Measurements from ENCODE around the gene KCTD12. TPM values are rescaled to one million over a fixed set of nuclear protein-coding genes. Genes with fewer than 3 reads are reported as not detected.

KCTD12 gene
- total RNA-seq, 1 experiment from 2014 or later: 1.9 TPM

DNA sequence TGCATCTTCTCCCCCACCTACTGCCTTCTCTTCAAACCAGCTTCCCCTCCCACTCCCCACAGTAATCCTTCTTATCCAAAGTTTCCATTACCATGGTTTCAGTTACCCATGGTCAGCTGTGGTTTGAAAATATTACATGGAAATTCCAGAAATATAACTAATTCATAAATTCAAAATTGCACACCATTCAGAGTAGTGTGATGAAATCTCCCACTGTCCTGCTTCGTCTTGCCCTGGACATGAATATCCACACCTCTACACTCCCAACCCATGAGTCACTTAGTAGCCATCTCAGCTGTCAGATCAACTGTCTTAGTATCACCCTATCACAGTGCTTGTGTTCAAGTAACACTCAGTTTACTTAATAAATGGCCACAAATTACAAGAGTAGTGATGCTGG lies 3.8 kb upstream of the KCTD12 start:
- ChIA-PET RAD21 (ENCODE audit: low non-redundant PET in 1 of 2, low total read pairs in 2 of 2, uncharacterized antibody in 2 of 2, unreplicated experiment in 2 of 2) (no interaction called here), POLR2A (no interaction called here), CTCF (interaction anchor here (1.0 kb wide), 1 partner anchor 14 kb away, joined by 3 read pairs; no protein-coding TSS in a partner anchor)
- Histone ChIP-seq H3K9ac (ENCODE audit: low read length) (no peak overlapping the region), H3K9me3 (ENCODE audit: control insufficient read depth in 1 of 2, insufficient read depth in 1 of 2, low read depth in 1 of 2, low read length in 2 of 2) (no peaks in the 10 kb centered on the region), H4K20me1 (ENCODE audit: insufficient read depth) (no peaks in the 10 kb centered on the region), H3K27ac (ENCODE audit: low read depth, low read length) (no peak overlapping the region), H3K4me1 (ENCODE audit: control insufficient read depth in 1 of 2, insufficient read depth in 2 of 2, low read length in 2 of 2) (peaks cover 0 to 18% of the 10 kb centered on the region in 2 experiments; a peak in 1 of 4 replicates), H2AFZ (ENCODE audit: low read depth, low read length, poor library complexity, severe bottlenecking) (no peak overlapping the region), H3K9me2 (ENCODE audit: insufficient read depth) (no peaks in the 10 kb centered on the region), H3K4me3 (replicated peaks in 1 of 2; ENCODE audit: low read depth in 1 of 2, low read length in 2 of 2) (no peak overlapping the region), H3K4me2 (ENCODE audit: low read length) (no peak overlapping the region), H3K79me2 (ENCODE audit: insufficient read depth, low read length) (no peaks in the 10 kb centered on the region), H3K27me3 (ENCODE audit: insufficient read depth, low read length) (peaks cover 1% of the 10 kb centered on the region; the same call in 1 of the 2 replicates), H3K36me3 (ENCODE audit: control insufficient read depth in 1 of 2, insufficient read depth in 2 of 2, low read length in 2 of 2) (no peaks in the 10 kb centered on the region)
- BruUV-seq (replicated peaks): no TSS peak
- DNase-seq (ENCODE audit: low read depth, low spot score) (no peak), ATAC-seq (no peak)
- TF ChIP-seq YY1 (IDR thresholded peaks at IDR 0.05; ENCODE audit: extremely low read depth, insufficient replicate concordance, low read depth, low read length) (no peak), EZH2 (IDR thresholded peaks at IDR 0.05) (no peak), ZNF274 (IDR thresholded peaks at IDR 0.05; ENCODE audit: low read depth, low read length) (no peak), ATF3 (IDR thresholded peaks at IDR 0.05) (no peak), POLR2A (IDR thresholded peaks at IDR 0.05; ENCODE audit: borderline replicate concordance, extremely low read depth, insufficient read depth, insufficient read length) (no peak), CEBPB (IDR thresholded peaks at IDR 0.05; ENCODE audit: low read depth) (no peak), ELF1 (IDR thresholded peaks at IDR 0.05; ENCODE audit: borderline replicate concordance, low read depth) (no peak), SP1 (IDR thresholded peaks at IDR 0.05; ENCODE audit: low read depth) (no peak), FOSL1 (IDR thresholded peaks at IDR 0.05; ENCODE audit: low read depth) (no peak), SRF (IDR thresholded peaks at IDR 0.05; ENCODE audit: low read depth) (no peak), POLR2AphosphoS5 (IDR thresholded peaks at IDR 0.05; ENCODE audit: low read depth, low read length) (no peak), EGR1 (IDR thresholded peaks at IDR 0.05; ENCODE audit: low read depth) (no peak), ZFX (IDR thresholded peaks at IDR 0.05) (no peak), EZH2phosphoT487 (IDR thresholded peaks at IDR 0.05; ENCODE audit: borderline replicate concordance) (no peak), REST (IDR thresholded peaks at IDR 0.05; ENCODE audit: low read depth) (no peak)
- TF ChIP-seq, protein P1, sequence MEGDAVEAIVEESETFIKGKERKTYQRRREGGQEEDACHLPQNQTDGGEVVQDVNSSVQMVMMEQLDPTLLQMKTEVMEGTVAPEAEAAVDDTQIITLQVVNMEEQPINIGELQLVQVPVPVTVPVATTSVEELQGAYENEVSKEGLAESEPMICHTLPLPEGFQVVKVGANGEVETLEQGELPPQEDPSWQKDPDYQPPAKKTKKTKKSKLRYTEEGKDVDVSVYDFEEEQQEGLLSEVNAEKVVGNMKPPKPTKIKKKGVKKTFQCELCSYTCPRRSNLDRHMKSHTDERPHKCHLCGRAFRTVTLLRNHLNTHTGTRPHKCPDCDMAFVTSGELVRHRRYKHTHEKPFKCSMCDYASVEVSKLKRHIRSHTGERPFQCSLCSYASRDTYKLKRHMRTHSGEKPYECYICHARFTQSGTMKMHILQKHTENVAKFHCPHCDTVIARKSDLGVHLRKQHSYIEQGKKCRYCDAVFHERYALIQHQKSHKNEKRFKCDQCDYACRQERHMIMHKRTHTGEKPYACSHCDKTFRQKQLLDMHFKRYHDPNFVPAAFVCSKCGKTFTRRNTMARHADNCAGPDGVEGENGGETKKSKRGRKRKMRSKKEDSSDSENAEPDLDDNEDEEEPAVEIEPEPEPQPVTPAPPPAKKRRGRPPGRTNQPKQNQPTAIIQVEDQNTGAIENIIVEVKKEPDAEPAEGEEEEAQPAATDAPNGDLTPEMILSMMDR (IDR thresholded peaks at IDR 0.05 in 2 of 3, conservative IDR thresholded peaks at IDR 0.05 in 1 of 3; ENCODE audit: borderline replicate concordance in 1 of 3, insufficient read depth in 1 of 3, low read depth in 2 of 3, low read length in 2 of 3): no peak
- intact Hi-C loops (cut with micrococcal nuclease): no loop called here
